Endodermal cell (in vitro differentiated cells): Measurements from ENCODE around the gene NLRP13. TPM values are rescaled to one million over a fixed set of nuclear protein-coding genes. Genes with fewer than 3 reads are reported as not detected.

ENCODE experiments used
- DNase-seq: peaks from one replicate; pipeline ENCODE4 v3.0.0-alpha.2; 2017
- H3K27ac ChIP-seq: 2 replicates; pipeline ENCODE4 v1.5.1; 2013; ENCODE audit warnings: mild to moderate bottlenecking, low read depth, low read length, moderate library complexity
- H3K27me3 ChIP-seq: 2 replicates; pipeline ENCODE4 v1.6.1; 2013; ENCODE audit warnings: mild to moderate bottlenecking, low read length, moderate library complexity; ENCODE audit not compliant: insufficient read depth, control insufficient read depth, poor library complexity, severe bottlenecking
- H3K36me3 ChIP-seq: 2 replicates; pipeline ENCODE4 v1.7.0; 2013; ENCODE audit warnings: mild to moderate bottlenecking, low read length, moderate library complexity; ENCODE audit not compliant: control insufficient read depth, insufficient read depth
- H3K4me1 ChIP-seq: one replicate; pipeline ENCODE4 v1.7.0; 2013; ENCODE audit warnings: low read length; ENCODE audit not compliant: control insufficient read depth, insufficient read depth
- H3K4me3 ChIP-seq: 2 replicates; pipeline ENCODE4 v1.5.1; 2013; ENCODE audit warnings: mild to moderate bottlenecking, low read length, moderate library complexity
- H3K9ac ChIP-seq: 2 replicates; pipeline ENCODE4 v1.6.1; 2013; ENCODE audit warnings: mild to moderate bottlenecking, low read length, moderate library complexity; ENCODE audit not compliant: poor library complexity, severe bottlenecking; ENCODE audit errors: extremely low read depth
- H3K9me3 ChIP-seq: 2 replicates; pipeline ENCODE4 v1.6.1; 2013; ENCODE audit warnings: mild to moderate bottlenecking, low read length, moderate library complexity; ENCODE audit not compliant: control insufficient read depth
- H3K27ac Mint-ChIP-seq: 2 replicates; pipeline ENCODE4 v1.8.0; 2020; ENCODE audit warnings: mixed read lengths
- H3K27me3 Mint-ChIP-seq: 2 replicates; pipeline ENCODE4 v1.8.0; 2021; ENCODE audit warnings: mild to moderate bottlenecking, mixed read lengths; ENCODE audit not compliant: insufficient read depth
- H3K36me3 Mint-ChIP-seq: 2 replicates; pipeline ENCODE4 v1.8.0; 2020; ENCODE audit warnings: low read depth, mixed read lengths
- H3K4me1 Mint-ChIP-seq: 2 replicates; pipeline ENCODE4 v1.8.0; 2020; ENCODE audit warnings: mixed read lengths
- H3K4me3 Mint-ChIP-seq: 2 replicates; pipeline ENCODE4 v1.8.0; 2020; ENCODE audit warnings: mild to moderate bottlenecking, moderate library complexity, mixed read lengths
- H3K9me3 Mint-ChIP-seq: 2 replicates; pipeline ENCODE4 v1.8.0; 2020; ENCODE audit warnings: mild to moderate bottlenecking, mixed read lengths
- WGBS, 2 experiments: methylation state at CpG; one replicate each; pipeline versions ENCODE4 v1.1.5 to v1.1.7; 2013; ENCODE audit warnings: missing lambda C conversion rate in 2 of 2, mixed read lengths in 1 of 2; ENCODE audit not compliant: insufficient coverage in 1 of 2, insufficient read length in 1 of 2; 5-methylcytosine and 5-hydroxymethylcytosine counted together
- total RNA-seq, 2 donors: library from RNA; stranded (reverse); fragmentation: NEBNext Ultra II Directional in 1 of 2; extraction: Animal tissue kit (Norgen Biotek cat#: 25700) in 1 of 2; gene quantifications; 2 replicates in 1 of 2; 3 replicates in 1 of 2; pipeline ENCODE4 v1.2.1, GENCODE V29; 2021
- TF ChIP-seq, protein P1 (sequence below): fragments of 200-600 bp; sonication (generic); conservative IDR thresholded peaks from 2 replicates; pipeline ENCODE4 v1.5.0; 2021; ENCODE audit warnings: antibody characterized with exemption, mild to moderate bottlenecking

Gene NLRP13
- total RNA-seq, 2 donors from 2014 or later, result not detected

DNA sequence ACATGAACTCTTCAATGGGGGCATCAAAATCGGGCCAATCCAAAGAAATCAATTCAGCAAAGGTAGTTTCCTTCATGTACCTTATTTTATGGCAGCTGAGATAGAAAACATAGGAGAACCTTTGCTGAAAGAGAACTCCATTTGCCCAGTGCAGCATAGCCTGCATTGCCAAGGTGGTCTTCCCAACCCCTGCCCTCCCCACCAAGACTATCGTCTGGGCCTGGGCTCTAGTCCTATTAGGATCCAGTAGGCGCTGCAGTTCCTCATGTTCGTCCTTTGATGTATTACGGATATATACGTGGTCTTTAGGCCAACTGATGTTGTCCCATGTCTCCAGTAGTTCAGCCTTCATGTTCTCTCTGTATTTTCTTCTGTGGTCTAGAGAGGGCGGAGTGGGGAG is 19.2 kb downstream of the NLRP13 start:
- TF ChIP-seq, protein P1, sequence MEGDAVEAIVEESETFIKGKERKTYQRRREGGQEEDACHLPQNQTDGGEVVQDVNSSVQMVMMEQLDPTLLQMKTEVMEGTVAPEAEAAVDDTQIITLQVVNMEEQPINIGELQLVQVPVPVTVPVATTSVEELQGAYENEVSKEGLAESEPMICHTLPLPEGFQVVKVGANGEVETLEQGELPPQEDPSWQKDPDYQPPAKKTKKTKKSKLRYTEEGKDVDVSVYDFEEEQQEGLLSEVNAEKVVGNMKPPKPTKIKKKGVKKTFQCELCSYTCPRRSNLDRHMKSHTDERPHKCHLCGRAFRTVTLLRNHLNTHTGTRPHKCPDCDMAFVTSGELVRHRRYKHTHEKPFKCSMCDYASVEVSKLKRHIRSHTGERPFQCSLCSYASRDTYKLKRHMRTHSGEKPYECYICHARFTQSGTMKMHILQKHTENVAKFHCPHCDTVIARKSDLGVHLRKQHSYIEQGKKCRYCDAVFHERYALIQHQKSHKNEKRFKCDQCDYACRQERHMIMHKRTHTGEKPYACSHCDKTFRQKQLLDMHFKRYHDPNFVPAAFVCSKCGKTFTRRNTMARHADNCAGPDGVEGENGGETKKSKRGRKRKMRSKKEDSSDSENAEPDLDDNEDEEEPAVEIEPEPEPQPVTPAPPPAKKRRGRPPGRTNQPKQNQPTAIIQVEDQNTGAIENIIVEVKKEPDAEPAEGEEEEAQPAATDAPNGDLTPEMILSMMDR, result no peak
- Mint-ChIP-seq H3K9me3 (peaks cover 99% of the 10 kb centered on the region), H3K36me3 (no peaks in the 10 kb centered on the region)

GRCh38 chr19:55909801-55910200 is 22.3 kb downstream of the NLRP13 start:
- Histone ChIP-seq H3K4me1 (no peaks in the 10 kb centered on the region), H3K9ac (no peak overlapping the region), H3K4me3 (no peak overlapping the region), H3K9me3 (peaks cover 71% of the 10 kb centered on the region), H3K27ac (no peak overlapping the region), H3K36me3 (no peaks in the 10 kb centered on the region), H3K27me3 (no peaks in the 10 kb centered on the region)
- no peak for DNase-seq
- no peak overlapping the region for H3K4me3 Mint-ChIP-seq
- TF ChIP-seq, protein P1, result no peak
- H3K27ac Mint-ChIP-seq, result no peak overlapping the region
- H3K9me3 Mint-ChIP-seq, result peaks cover 97% of the 10 kb centered on the region
- no peaks in the 10 kb centered on the region for H3K4me1 Mint-ChIP-seq
- no peaks in the 10 kb centered on the region for H3K27me3 Mint-ChIP-seq
- WGBS, 2 experiments, result 31 to 47% methylated on average over 2 of the region's 2 CpGs
- no peaks in the 10 kb centered on the region for H3K36me3 Mint-ChIP-seq

More for the DNA sequence above, 19.2 kb downstream of the NLRP13 start:
- Histone ChIP-seq H3K36me3 (no peaks in the 10 kb centered on the region), H3K9ac (no peak overlapping the region), H3K27me3 (no peaks in the 10 kb centered on the region), H3K4me1 (no peaks in the 10 kb centered on the region), H3K9me3 (peaks cover 88% of the 10 kb centered on the region), H3K4me3 (no peak overlapping the region), H3K27ac (no peak overlapping the region)
- Mint-ChIP-seq H3K27ac (no peak overlapping the region), H3K4me3 (no peak overlapping the region), H3K4me1 (no peaks in the 10 kb centered on the region), H3K27me3 (no peaks in the 10 kb centered on the region)
- no peak for DNase-seq
- 65 to 77% methylated on average over 4 to 7 of the region's 7 CpGs for WGBS, 2 experiments

DNA sequence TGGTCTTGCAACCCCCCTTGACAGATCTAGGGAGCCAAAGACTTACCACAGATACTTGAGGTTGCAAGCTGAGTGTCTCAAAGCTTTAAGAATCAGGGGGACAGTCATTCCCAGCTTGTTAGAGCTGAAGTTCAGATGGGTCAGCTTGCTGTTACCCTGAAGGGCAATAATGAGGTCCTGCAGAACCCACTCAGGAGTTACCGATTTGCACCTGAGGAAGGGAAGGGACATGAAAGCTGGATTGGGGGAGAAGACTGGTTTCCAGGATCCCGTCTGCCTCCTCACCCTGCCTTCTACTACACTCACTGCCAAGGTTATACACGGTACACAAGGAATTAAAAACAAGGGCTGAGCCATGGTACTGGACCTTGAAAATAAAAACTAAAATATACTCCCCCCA is 24.4 kb downstream of the NLRP13 start:
- no peaks in the 10 kb centered on the region for H3K27me3 Mint-ChIP-seq
- no peak for DNase-seq
- no peak overlapping the region for H3K27ac Mint-ChIP-seq
- H3K4me3 Mint-ChIP-seq, result no peak overlapping the region
- WGBS, 2 experiments, result 61% methylated on average over 3 of the region's 3 CpGs; no CpG with 5 or more reads in 1 of the 2 experiments
- TF ChIP-seq, protein P1, result no peak
- peaks cover 94% of the 10 kb centered on the region for H3K9me3 Mint-ChIP-seq
- Histone ChIP-seq H3K4me1 (no peaks in the 10 kb centered on the region), H3K27ac (no peak overlapping the region), H3K9ac (no peak overlapping the region), H3K4me3 (no peak overlapping the region), H3K27me3 (no peaks in the 10 kb centered on the region), H3K36me3 (no peaks in the 10 kb centered on the region), H3K9me3 (peaks cover 53% of the 10 kb centered on the region)
- no peaks in the 10 kb centered on the region for H3K4me1 Mint-ChIP-seq
- H3K36me3 Mint-ChIP-seq, result no peaks in the 10 kb centered on the region
